Rectal smooth muscle tissue (tissue), 1 donor: ENCODE results near the gene PBXIP1.
A peak's percentile ranks its signal among the peaks of the same experiment; 100 is the strongest.
"Not testable (repeated sequence)": the region's sequence is repeated elsewhere in the genome, so short reads cannot be mapped to it uniquely, and the experiment has no call there.

Experiments used
- H3K27ac ChIP-seq: one replicate; pipeline ENCODE4 v1.7.0; 2013; ENCODE audit warnings: low read depth, low read length, inconsistent platforms
- H3K27me3 ChIP-seq: one replicate; pipeline ENCODE4 v1.7.0; 2013; ENCODE audit warnings: low read length; ENCODE audit not compliant: control insufficient read depth, insufficient read depth
- H3K36me3 ChIP-seq: one replicate; pipeline ENCODE4 v1.7.0; 2013; ENCODE audit warnings: low read length; ENCODE audit not compliant: control insufficient read depth, insufficient read depth
- H3K4me1 ChIP-seq: one replicate; pipeline ENCODE4 v1.7.0; 2013; ENCODE audit warnings: low read length; ENCODE audit not compliant: control insufficient read depth, insufficient read depth
- H3K4me3 ChIP-seq: one replicate; pipeline ENCODE4 v1.7.0; 2013; ENCODE audit warnings: low read length
- H3K9ac ChIP-seq: one replicate; pipeline ENCODE4 v1.7.0; 2013; ENCODE audit warnings: low read length

Gene PBXIP1

DNA sequence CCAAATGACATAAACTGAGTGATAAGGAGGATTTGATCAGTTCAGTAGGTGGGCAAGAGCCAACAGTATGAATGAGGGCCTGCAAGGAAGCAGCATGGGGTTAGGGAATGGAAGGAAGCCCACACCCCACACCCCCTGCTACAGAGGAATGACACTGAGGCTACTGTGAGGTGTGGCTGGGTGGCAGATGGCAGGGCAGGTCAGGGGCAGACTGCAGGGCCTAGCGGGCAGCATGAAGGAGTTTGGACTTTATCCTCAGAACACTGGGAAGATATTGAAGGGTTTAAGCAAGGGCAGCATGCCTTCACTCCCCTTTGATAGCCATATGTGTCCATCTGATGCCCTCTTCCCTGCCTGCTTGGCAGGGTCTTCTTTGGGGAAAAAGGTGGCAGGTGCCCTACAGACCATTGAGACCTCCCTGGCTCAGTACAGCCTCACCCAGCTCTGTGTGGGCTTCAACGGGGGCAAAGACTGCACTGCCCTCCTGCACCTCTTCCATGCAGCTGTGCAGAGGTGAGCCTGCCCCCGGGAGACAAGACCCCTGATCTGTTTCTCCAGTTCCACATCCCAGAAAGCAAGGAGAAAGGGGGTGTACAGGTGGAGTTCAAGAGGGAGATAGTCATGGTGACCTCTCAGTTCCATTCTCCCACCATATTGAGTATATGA lies 33.4 kb upstream of the PBXIP1 start:
- H3K27me3 ChIP-seq: no peaks in the 10 kb centered on the region
- no peaks in the 10 kb centered on the region for H3K4me1 ChIP-seq
- no peak overlapping the region for H3K4me3 ChIP-seq
- no peak overlapping the region for H3K27ac ChIP-seq
- peak overlapping the region; percentile 29 for H3K9ac ChIP-seq
- peaks cover 8% of the 10 kb centered on the region for H3K36me3 ChIP-seq

DNA sequence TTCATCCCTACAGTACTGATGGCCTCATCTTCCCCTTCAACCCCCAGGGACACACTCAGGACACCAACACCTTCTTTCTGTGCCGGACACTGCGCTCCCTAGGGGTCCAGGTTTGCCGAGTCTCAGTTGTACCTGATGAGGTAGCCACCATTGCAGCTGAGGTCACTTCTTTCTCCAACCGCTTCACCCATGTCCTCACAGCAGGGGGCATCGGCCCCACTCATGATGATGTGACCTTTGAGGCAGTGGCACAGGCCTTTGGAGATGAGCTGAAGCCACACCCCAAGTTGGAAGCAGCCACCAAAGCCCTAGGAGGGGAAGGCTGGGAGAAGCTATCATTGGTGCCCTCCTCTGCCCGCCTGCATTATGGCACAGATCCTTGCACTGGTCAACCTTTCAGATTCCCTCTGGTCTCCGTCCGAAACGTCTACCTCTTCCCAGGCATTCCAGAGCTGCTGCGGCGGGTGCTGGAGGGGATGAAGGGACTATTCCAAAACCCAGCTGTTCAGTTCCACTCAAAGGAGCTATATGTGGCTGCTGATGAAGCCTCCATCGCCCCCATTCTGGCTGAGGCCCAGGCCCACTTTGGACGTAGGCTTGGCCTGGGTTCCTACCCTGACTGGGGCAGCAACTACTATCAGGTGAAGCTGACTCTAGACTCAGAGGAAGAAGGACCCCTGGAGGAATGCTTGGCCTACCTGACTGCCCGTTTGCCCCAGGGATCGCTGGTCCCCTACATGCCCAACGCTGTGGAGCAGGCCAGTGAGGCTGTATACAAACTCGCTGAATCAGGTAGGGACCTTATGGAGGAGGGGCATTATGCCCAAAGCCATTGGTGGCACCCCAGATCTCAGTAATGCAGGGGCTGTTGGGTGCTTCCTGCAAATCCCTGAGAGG lies 32.4 kb upstream of the PBXIP1 start:
- no peak overlapping the region for H3K27ac ChIP-seq
- H3K9ac ChIP-seq: no peak overlapping the region
- peaks cover 4% of the 10 kb centered on the region for H3K4me1 ChIP-seq
- H3K4me3 ChIP-seq: no peak overlapping the region
- no peaks in the 10 kb centered on the region for H3K27me3 ChIP-seq
- peaks cover 8% of the 10 kb centered on the region for H3K36me3 ChIP-seq

DNA sequence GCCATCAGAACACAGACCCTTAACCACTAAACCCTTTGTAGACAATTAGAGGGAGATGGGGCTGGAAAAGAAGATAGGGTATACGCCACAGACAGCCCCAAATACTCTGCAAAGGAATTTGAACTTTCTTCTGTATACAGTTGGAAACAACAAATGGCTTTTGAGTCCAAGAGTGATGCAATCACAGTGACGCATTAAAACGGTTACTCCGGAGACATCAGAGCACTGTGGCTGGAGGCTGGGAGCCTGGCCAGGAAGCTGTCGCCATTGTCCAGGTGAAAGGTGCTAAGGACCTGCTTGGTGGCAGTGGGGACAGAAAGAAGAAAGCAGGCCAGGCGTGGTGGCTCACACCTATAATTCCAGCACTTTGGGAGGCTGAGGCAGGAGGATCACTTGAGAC lies 31.4 kb upstream of the PBXIP1 start:
- Histone ChIP-seq H3K9ac (no peak overlapping the region), H3K27me3 (no peaks in the 10 kb centered on the region), H3K4me3 (no peak overlapping the region), H3K27ac (no peak overlapping the region), H3K36me3 (peaks cover 8% of the 10 kb centered on the region), H3K4me1 (peaks cover 6% of the 10 kb centered on the region)

DNA sequence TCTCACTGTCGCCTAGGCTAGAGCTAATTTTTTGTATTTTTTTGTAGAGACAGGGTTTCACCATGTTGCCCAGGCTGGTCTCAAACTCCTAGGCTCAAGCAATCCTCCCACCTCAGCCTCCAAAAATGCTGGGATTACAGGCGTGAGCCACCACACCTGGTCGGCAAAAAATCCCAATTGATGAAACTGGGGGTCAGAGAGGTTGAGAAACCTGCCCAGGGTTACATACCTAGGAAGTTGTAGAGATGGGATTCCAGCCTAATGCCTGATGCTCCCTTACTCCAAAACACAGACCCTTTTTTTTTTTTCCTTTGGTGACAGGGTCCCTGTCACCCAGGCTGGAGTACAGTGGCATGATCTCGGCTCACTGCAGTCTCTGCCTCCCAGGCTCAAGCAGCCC lies 30.8 kb upstream of the PBXIP1 start:
- H3K27ac ChIP-seq, H3K27me3 ChIP-seq, H3K9ac ChIP-seq, H3K36me3 ChIP-seq, H3K4me1 ChIP-seq, H3K4me3 ChIP-seq: not testable (repeated sequence)

DNA sequence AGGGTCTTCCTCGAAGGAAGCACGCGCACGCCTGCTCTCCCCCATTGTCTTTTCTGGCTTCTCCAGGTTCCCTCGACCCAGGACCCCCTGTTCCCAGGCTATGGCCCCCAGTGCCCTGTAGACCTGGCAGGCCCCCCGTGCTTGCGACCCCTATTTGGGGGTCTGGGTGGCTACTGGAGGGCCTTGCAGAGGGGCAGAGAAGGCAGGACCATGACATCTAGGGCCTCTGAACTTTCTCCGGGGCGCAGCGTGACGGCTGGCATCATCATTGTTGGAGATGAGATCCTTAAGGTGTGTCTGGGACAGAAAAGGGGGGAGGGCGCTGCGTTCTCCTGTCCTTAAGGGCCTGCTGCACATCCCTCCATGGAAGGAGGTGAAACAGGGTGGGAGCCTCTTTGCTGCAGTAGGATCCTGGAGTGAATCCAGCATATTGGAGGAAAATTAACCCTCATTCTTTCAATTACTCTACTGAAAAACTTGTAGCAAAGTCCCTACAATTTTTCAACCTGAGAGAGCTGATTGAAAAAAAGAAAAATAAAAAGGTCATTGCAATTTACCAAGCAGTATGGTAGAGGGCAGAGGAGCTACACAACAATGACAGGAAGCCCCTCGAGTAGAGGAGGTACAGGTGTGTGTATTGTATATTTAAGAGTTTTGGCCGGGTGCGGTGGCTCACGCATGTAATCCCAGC lies 28.0 kb upstream of the PBXIP1 start:
- H3K36me3 ChIP-seq: peaks cover 4% of the 10 kb centered on the region
- no peak overlapping the region for H3K9ac ChIP-seq
- H3K4me1 ChIP-seq: peaks cover 6% of the 10 kb centered on the region
- no peaks in the 10 kb centered on the region for H3K27me3 ChIP-seq
- H3K4me3 ChIP-seq: peak overlapping the region; percentile 78
- H3K27ac ChIP-seq: peak overlapping the region; percentile 8

DNA sequence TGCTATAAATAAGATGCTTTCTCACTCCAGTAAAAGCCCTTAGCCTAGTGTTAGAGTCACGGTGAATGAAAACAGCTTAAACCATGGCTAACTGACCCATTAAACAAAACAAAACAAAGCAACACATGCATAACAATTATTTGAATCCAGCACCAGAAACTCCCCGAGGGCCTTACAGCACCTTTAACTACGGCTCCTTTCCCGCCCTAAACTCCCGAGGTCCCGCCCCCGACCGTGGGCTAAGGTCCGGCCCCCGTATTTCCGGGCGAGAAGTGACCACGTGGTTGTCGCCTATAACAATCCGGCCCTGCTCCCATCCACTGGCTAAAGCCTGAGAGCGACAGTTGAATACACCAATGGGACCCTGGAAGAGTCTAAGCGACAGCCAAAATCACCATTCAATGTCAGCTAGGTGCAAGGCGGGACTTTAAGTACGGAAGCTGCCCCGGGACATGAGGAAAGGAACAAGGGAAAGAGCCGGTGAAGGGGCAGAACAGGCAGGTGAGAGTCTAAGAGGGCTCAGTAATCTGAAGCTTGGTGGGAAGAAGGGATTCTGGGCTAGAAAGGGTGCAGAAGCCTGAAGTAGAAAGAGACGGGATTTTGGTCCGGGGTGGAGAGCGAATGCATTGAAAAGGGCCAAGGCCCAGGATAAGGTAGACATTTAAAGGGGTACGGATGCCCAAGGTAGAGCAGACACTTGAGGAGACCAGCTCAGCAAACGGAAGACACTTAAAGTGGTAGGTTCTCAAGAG lies 27.2 kb upstream of the PBXIP1 start, which contains the start of gene FLAD1:
TSS of gene FLAD1 (plus strand) at position 448 of the 752 bp plus-strand sequence. CDS start 351 bp downstream, outside the sequence.
- peaks cover 3% of the 10 kb centered on the region for H3K36me3 ChIP-seq
- peaks cover 6% of the 10 kb centered on the region for H3K4me1 ChIP-seq
- peak within 1 kb of the TSS; percentile 78 for H3K4me3 ChIP-seq
- no peaks in the 10 kb centered on the region for H3K27me3 ChIP-seq
- peak within 1 kb of the TSS; percentile 20 for H3K9ac ChIP-seq
- H3K27ac ChIP-seq: peak within 1 kb of the TSS; percentile 8

DNA sequence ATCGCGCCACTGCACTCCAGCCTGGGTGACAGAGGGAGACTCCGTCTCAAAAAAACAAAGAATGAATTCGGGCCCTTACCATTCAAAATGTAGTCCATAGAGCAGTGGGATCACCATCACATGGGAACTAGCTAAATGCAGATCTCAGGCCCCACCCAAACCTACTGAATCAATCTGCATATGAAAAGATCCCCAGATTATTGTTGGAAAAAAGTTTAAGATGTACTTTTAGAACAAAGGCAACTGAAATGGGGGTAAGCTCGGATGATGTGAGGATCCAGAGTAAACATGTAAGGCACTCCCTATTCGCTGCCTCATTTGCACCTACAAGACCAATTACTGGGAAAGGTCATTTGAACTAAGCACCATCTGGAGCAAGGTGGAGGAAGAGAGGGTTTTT lies 26.4 kb upstream of the PBXIP1 start:
- no peak overlapping the region for H3K27ac ChIP-seq
- peak overlapping the region; percentile 72 for H3K4me3 ChIP-seq
- no peaks in the 10 kb centered on the region for H3K27me3 ChIP-seq
- peaks cover 6% of the 10 kb centered on the region for H3K4me1 ChIP-seq
- no peak overlapping the region for H3K9ac ChIP-seq
- no peaks in the 10 kb centered on the region for H3K36me3 ChIP-seq

DNA sequence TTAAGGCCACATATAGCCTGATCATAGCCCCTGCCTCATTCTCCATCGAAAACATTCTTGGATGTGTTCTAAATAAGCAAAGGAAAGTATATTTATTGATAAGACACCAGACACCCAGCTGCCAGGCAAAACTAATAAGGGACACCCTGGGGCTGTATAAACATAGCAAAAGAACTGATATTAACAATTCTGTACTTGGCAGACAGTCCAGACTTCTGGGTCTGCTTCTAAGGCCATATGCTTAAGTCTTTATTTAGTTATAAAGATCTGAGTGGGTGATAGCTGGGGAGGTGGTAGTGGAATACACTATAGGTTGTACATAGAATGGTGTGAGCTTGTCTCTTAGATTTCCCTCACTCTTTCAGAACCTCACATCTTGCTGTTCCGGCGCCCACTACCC lies 22.5 kb upstream of the PBXIP1 start:
- peaks cover 6% of the 10 kb centered on the region for H3K4me1 ChIP-seq
- no peaks in the 10 kb centered on the region for H3K27me3 ChIP-seq
- no peak overlapping the region for H3K4me3 ChIP-seq
- no peak overlapping the region for H3K27ac ChIP-seq
- no peaks in the 10 kb centered on the region for H3K36me3 ChIP-seq
- H3K9ac ChIP-seq: no peak overlapping the region

DNA sequence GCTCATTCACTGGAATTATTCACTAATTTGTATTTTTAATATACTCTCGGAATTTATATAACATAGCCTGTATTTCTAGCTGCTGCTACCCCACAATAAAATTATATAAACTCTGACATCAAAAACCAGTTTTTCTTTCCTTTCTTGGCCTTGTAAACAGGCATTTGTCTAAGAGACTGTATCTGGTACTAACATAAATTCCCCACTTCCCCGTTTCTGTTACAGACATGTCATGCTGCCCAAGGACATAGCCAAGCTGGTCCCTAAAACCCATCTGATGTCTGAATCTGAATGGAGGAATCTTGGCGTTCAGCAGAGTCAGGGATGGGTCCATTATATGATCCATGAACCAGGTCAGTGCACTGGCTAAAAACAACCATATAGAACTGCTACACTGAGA lies 21.9 kb upstream of the PBXIP1 start:
- H3K9ac ChIP-seq, H3K27ac ChIP-seq, H3K4me3 ChIP-seq, H3K36me3 ChIP-seq, H3K27me3 ChIP-seq: not testable (repeated sequence)
- H3K4me1 ChIP-seq: peaks cover 11% of the 10 kb centered on the region

DNA sequence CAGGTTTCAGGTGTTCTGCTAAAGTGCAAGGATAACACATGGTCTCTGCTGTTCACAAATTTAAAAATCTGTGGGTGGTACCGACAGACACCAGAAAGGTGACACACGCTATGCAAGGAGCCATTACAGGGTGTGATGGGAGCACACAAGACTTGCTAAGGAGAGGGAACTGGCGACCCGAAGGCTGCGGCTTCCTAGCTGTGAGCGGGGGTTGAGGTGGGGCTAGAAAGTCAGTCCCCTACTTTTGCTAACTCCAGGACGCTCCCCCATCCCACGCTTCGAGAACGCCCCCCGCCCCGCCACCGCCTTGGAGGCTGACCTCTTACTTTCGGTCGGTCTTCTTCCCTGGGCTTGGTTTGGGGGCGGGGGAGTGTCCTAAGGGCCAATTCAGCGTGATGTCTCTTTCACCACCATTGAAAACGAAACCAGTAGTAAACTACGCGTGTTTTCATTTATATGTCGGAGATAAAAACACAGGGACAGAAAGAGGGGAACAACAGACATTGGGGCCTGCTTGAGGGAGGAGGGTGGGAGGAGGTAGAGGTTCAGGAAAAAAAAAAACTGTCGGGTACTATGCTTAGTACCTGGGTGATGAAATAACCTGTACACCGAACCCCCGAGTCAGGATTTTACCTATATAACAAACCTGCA lies 19.6 kb upstream of the PBXIP1 start:
- no peaks in the 10 kb centered on the region for H3K27me3 ChIP-seq
- no peaks in the 10 kb centered on the region for H3K36me3 ChIP-seq
- peak overlapping the region; percentile 93 for H3K27ac ChIP-seq
- peak overlapping the region; percentile 75 for H3K4me3 ChIP-seq
- H3K4me1 ChIP-seq: peaks cover 21% of the 10 kb centered on the region
- H3K9ac ChIP-seq: peak overlapping the region; percentile 77

DNA sequence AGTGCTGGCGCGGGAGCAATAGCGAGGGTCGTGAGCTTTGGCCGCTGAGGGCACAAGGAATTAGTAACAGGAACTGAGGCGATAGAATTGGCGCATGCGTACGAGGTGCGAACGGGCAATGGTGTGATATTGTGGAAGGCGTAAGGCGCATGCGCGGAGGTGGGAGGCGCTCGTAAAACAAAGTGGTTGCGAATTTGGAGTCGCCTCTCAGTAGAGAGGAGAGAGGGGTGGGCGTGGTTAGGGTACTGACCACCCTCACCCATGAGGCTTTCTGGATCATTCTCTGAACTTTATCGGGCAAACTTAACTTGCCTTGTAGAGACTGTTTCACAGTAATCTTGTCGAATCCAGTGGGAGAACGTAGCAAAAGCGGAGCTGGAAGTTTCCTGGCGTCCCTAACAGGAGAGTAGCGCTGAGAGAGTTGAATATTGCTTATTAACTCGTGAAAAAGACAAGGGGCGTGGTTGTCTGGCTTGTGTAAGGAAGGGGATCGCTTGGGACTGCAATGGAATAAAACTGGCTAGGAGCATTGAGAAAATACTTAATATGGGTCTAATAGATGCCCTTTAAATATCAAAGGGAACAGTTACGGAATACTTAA lies 19.0 kb upstream of the PBXIP1 start:
- Histone ChIP-seq H3K9ac (peak overlapping the region; percentile 77), H3K4me1 (peaks cover 25% of the 10 kb centered on the region), H3K4me3 (peak overlapping the region; percentile 75), H3K27me3 (no peaks in the 10 kb centered on the region), H3K27ac (peak overlapping the region; percentile 93), H3K36me3 (no peaks in the 10 kb centered on the region)
